ENCODE data around the gene TTC23. TPM values are rescaled to one million over a fixed set of nuclear protein-coding genes. Genes with fewer than 3 reads are reported as not detected.

TTC23 gene
- total RNA-seq, 1 donor from 2014 or later, result 10.1 TPM

DNA sequence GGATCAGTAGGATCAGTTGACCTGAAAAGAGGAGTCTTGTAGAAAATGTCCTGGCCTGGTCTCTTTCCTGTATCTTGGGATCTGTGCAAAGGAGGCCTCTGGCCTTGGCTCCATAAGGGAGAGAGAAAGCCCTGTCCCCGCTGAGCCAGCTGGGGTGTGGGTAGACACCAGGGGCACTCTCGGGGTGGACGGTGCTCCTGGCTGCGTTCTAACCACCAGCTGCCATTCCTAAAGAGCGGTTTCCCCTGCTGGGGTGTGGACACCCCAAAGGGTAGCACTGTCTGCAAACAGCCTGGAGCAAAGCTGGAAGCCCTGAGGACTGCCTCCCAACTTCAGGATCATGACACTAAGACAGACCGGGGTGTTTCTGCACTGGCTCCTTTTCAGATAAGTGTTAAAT is 121.0 kb downstream of the TTC23 start:
- intact Hi-C loops (cut with micrococcal nuclease), result no loop called here
- ATAC-seq, result no peak
- DNase-seq, result no peak

DNA sequence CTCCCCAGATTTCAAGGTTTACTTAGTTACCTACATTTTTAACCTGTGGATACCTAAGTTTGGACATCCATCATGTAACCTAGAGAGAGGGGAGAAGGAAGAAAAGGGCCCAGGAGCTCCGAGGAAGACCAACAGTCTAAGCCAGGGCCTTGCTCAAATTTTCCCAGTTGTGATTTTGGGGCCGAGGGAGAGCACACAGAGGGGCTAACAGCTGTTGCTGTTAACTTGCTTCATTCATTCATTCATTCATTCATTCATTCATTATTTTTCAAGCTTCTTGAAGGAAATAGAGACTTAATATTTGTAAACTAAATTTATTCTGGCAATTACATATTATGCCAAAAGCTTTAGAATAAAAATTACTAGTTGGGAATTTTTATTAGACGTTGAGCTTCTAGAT is 121.6 kb downstream of the TTC23 start:
- intact Hi-C loops (cut with micrococcal nuclease), result no loop called here
- DNase-seq (no peak), ATAC-seq (no peak)

- no peak for DNase-seq
- no peak for ATAC-seq
- intact Hi-C loops (cut with micrococcal nuclease), result no loop called here
Observed at GRCh38 chr15:99126930-99127329, 122.5 kb downstream of the TTC23 start.

GRCh38 chr15:99126131-99126588 is 123.2 kb downstream of the TTC23 start:
- DNase-seq, result no peak
- intact Hi-C loops (cut with micrococcal nuclease), result no loop called here
- no peak for ATAC-seq

GRCh38 chr15:99125061-99125891 is 124.1 kb downstream of the TTC23 start:
- no peak for DNase-seq
- peak; percentile 3 for ATAC-seq
- intact Hi-C loops (cut with micrococcal nuclease), result no loop called here

GRCh38 chr15:99124641-99125040 is 124.7 kb downstream of the TTC23 start:
- ATAC-seq (peak; percentile 1), DNase-seq (no peak)
- intact Hi-C loops (cut with micrococcal nuclease), result no loop called here

- ATAC-seq (peak; percentile 90), DNase-seq (peak; percentile 90)
- intact Hi-C loops (cut with micrococcal nuclease), result no loop called here
Observed at GRCh38 chr15:99123713-99124451, 125.5 kb downstream of the TTC23 start.

GRCh38 chr15:99122831-99123712 is 126.3 kb downstream of the TTC23 start:
- ATAC-seq (no peak), DNase-seq (no peak)
- intact Hi-C loops (cut with micrococcal nuclease), result no loop called here

- ATAC-seq, result no peak
- intact Hi-C loops (cut with micrococcal nuclease), result no loop called here
Observed at GRCh38 chr15:99121691-99122410, 127.5 kb downstream of the TTC23 start.

GRCh38 chr15:99121207-99121606 is 128.2 kb downstream of the TTC23 start:
- DNase-seq, result peak; percentile 21
- no peak for ATAC-seq

More at GRCh38 chr15:99121691-99122410, 127.5 kb downstream of the TTC23 start:
- DNase-seq, result no peak

DNA sequence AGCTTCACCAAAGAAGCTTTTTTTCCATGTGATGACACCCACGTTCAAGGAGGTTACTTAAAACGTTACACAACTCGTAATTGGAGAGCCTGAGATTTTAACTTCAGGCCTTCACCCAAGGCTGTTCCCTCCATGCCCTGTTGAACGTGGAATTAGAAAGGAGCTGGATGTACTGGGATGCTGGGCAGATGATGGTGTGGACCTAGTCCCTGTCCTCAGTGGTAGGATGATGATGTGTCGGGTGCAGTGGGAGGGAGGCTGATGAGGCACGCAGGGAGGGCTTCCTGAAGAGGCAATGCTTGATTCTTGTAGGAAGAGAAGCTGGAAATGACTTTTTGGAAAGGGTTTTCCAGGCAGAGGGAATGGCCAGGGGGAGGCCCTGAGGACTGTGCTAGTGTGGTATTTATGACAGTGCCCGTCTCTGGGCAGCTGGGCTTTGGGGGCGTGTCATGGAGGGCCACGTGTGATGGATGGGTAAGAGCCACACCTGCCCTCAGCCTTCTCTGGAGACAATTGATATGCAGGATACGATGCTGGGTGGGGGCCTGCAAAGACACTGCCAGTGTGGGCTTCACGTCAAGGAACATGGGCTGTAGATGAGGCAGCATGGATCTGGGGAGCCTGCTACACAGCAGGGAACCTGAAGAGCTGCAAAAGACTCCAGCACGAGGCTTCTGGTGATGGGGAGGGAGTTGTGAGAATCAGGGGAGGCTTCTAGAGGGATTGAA is 129.2 kb downstream of the TTC23 start:
- ATAC-seq (no peak), DNase-seq (peak; percentile 8)
- intact Hi-C loops (cut with micrococcal nuclease), result no loop called here

More at GRCh38 chr15:99121207-99121606, 128.2 kb downstream of the TTC23 start:
- intact Hi-C loops (cut with micrococcal nuclease), result no loop called here

DNA sequence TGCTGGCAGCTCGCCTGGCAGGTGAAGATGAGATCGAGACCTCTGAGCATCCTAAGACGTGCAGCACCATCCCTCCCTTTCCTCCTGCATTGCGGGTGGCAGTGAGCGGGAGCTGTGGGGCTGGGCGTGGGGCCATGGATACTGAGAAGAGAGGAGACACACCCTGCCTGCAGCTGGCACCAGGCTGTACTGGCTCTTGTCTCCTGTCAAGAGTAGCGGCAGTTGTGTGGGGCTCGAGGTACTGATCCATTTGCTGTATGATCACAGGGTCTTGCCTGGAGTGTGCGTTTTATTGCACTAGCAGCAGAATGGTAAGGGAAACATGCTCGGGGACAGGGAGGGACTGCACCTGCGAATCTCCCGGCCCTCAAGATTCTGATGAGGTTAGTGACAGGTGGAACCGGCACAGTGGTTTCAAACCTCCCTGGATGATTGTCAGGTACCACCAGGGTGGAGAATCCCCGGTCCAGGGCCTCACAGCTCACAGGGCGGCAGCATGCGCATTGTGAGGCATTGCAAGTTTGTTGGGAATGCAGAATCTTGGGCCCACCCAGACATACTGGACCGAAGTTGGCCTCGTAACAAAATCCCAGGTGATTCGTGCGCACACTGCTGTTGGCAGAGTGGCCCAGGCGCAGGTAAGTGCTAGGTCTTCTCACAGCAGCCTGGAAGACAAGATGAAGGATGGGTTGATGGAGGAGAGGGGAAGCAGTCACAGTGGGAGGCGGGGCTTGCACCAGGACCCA is 130.4 kb downstream of the TTC23 start:
- intact Hi-C loops (cut with micrococcal nuclease), result no loop called here
- peak; percentile 67 for DNase-seq
- peak; percentile 31 for ATAC-seq

DNA sequence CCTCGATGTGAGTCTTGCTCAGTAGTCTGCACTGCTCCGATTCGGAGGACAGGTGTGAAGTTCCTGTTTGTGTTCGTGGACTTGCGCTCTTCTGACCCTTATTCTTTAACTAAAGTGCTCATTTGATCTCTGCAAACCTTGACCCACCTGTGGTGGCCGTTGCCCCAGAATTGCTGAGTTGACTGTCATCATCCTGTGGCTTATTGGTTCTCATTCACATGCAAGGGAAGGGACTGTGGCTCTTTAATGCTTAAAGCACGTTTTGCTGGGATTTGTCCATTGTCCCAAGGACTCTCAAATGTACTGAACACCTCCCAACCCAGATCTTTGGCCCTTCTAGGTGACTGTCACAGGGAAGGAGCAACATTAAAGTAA is 131.1 kb downstream of the TTC23 start:
- intact Hi-C loops (cut with micrococcal nuclease), result no loop called here
- ATAC-seq, result no peak
- DNase-seq, result no peak

DNA sequence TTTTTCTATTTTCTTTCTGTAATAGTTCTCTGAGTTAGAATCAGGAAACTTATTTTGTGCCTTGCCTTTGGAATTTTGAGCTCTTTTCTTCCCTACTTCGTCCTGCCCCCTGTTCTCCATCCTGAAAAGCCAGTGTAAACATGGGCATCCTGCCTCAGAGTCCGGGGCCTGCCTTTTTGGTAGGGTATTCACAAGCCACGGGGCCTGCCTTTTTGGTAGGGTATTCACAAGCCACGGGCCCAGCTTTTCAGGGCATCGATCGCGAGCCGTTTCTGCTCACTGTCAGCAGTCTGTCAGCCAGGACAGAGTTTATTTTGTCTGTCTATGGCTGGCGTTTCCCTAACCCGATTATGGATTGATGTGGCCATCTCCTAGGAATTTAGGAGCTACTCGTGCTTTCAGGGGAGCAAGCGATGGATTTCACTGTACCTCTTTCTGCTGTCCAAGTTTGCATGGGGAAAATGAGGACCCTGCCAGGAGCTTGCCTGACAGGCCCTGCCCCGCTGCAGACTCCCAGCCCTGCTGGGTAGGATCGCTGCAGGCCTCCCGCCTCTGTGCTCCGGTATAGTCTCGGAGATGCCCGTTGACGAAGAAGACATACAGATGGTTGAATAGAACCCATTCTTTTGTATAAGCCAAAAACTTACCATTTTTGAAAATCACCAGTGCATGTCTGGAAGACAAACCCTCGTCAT is 131.7 kb downstream of the TTC23 start:
- intact Hi-C loops (cut with micrococcal nuclease), result no loop called here
- no peak for ATAC-seq
- peak; percentile 8 for DNase-seq

DNA sequence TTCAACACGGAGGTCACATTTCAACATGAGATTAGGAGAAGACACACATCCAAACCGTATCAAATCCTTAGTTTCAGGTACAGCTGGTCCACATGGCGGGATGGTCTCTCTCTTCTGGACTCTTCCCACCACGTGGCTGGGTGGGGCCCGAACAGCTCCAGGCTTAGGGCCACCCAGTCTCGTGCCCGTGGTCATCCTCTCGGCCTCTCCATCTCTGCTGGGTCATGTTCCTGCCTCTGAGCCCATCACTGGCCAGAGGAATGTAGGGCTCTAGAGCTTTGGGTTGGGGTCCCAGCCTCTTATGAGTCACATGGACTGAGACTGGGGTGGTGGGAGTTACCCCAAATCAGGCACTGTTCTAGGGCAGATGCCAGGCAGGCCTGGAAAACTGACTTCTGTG is 132.3 kb downstream of the TTC23 start:
- intact Hi-C loops (cut with micrococcal nuclease), result no loop called here
- DNase-seq, result peak; percentile 10

DNA sequence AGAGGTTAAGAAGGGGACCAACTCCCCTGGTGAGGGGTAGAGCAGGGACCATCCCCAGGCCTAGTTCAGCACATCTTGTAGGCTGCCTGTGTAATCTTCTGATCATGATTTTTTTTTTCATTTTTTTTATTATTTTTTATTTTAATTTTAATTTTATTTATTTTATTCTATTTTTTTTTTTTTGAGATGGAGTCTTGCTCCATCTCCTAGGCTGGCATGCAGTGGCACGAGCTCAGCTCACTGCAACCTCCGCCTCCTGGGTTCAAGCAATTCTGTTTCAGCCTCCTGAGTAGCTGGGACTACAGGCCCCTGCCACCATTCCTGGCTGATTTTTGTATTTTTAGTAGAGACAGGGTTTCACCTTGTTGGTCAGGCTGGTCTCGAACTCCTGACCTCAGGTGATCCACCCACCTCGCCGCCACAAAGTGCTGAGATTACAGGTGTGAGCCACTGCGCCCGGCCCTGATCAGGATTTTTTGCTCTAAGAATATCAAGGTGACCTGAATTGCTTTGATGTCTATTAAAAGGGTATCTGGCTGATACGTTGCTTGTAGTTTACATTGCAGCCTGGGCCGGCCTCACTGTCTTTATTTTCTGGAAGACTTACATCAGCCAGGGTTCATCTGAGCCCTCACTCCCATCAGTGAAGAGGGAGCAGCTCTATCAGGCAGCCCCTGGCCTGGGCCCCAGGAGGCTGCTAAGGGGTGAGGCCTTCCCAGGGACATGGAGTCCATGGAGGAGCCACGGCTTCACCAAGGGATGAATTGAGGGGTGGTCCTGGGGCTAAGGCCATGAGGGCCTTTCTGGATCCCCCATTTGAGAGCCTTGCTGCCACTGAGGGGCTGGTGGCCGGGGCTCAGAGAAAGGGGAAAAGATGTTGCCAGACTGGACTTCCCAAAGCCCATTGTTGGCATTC is 133.8 kb downstream of the TTC23 start:
- peak; percentile 19 for DNase-seq
- intact Hi-C loops (cut with micrococcal nuclease), result no loop called here
- no peak for ATAC-seq

More for the DNA sequence above, 132.3 kb downstream of the TTC23 start:
- ATAC-seq, result no peak

Data from left ventricle myocardium superior (tissue), 1 donor.